ACC112 (cell line): ENCODE results near the gene UAP1.

Source experiments
- H2AFZ ChIP-seq: fragments of 200-600 bp; sonication (generic); one replicate; pipeline ENCODE4 v1.6.0; 2017; ENCODE audit warnings: antibody characterized with exemption, low read length; ENCODE audit not compliant: unreplicated experiment
- H3K27ac ChIP-seq: fragments of 200-600 bp; sonication (generic); 2 replicates; pipeline ENCODE4 v1.5.1; 2014; ENCODE audit warnings: low read depth, mild to moderate bottlenecking, antibody characterized with exemption, low read length, moderate library complexity
- H3K27me3 ChIP-seq: fragments of 200-600 bp; sonication (generic); 2 replicates; pipeline ENCODE4 v1.6.1; 2014; ENCODE audit warnings: mild to moderate bottlenecking, antibody characterized with exemption, low read length, moderate library complexity, mixed read lengths; ENCODE audit not compliant: insufficient read depth
- H3K36me3 ChIP-seq: fragments of 200-600 bp; sonication (generic); 2 replicates; pipeline ENCODE4 v1.6.1; 2016; ENCODE audit warnings: mild to moderate bottlenecking, antibody characterized with exemption, low read length, moderate library complexity, mixed read lengths; ENCODE audit not compliant: insufficient read depth
- H3K4me1 ChIP-seq: fragments of 200-600 bp; sonication (generic); one replicate; pipeline ENCODE4 v1.6.1; 2016; ENCODE audit warnings: low read length, mixed read lengths; ENCODE audit not compliant: insufficient read depth, unreplicated experiment, control insufficient read depth
- H3K4me3 ChIP-seq: fragments of 200-600 bp; sonication (generic); 2 replicates; pipeline ENCODE4 v1.5.1; 2014; ENCODE audit warnings: mild to moderate bottlenecking, low read depth, low read length
- H3K79me2 ChIP-seq: fragments of 200-600 bp; sonication (generic); one replicate; pipeline ENCODE4 v1.6.0; 2016; ENCODE audit warnings: low read length; ENCODE audit not compliant: control insufficient read depth, unreplicated experiment, insufficient read depth

UAP1 gene

DNA sequence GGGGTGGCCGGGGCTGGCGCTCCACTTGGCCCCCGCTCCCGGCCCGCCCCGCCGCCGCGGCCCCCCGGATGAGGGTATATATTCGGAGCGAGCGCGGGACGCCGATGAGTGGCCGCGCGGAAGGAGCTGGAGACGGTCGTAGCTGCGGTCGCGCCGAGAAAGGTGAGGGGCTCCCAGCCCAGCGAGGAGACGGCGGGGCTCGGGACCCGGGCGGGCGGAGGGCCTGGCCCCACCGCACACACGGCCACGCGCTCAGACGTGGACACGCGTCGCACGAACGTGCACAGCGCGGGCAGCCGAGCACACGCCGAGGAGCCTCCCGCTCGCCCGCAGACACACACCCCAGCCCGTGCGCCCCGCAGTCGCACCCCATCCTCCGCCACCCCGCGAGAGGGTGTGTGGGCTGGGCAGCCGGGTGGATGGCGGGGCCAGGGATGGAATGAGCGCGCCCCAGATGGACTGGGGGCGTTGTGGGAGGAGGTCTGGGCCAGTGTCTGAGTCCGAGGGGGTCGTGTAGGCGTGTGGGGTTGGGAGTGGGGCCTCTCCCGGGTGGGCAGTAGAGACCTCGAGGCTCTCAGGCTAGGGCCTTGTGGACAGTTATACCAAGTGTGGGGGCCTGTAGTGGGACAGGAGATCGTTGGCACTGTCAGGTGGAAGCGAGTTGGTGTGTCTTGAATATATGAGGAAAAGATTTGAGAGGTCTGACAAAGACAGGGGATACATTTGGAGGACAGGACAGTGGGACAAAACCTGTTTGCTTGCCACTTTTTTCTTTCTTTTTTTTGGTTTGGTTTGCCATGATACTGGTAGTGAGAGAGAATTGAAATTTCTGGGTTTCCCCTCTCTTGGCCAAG, at the start of gene UAP1:
Gene UAP1, plus strand, starts transcription at position 107 of the 854 bp plus-strand sequence. CDS start 4,347 bp downstream, outside the sequence.
- peaks cover 53% of the 10 kb centered on the region for H3K79me2 ChIP-seq
- H3K36me3 ChIP-seq: peaks cover 11% of the 10 kb centered on the region
- H3K27me3 ChIP-seq: no peaks in the 10 kb centered on the region
- peak within 1 kb of the TSS; percentile 88 for H3K4me3 ChIP-seq
- peaks cover 41% of the 10 kb centered on the region for H3K4me1 ChIP-seq
- peak within 1 kb of the TSS; percentile 91 for H3K27ac ChIP-seq
- H2AFZ ChIP-seq: peak within 1 kb of the TSS; percentile 98

GRCh38 chr1:162527314-162527713, 34.2 kb upstream of the UAP1 start:
- Histone ChIP-seq H3K27me3 (no peaks in the 10 kb centered on the region), H3K36me3 (peaks cover 20% of the 10 kb centered on the region)

GRCh38 chr1:162530307-162530987, 31.1 kb upstream of the UAP1 start:
- no peaks in the 10 kb centered on the region for H3K4me1 ChIP-seq
- H3K27me3 ChIP-seq: no peaks in the 10 kb centered on the region
- no peak overlapping the region for H3K4me3 ChIP-seq
- no peaks in the 10 kb centered on the region for H3K79me2 ChIP-seq
- peaks cover 3% of the 10 kb centered on the region; the same call in 1 of the 2 replicates for H3K36me3 ChIP-seq
- no peak overlapping the region for H3K27ac ChIP-seq
- H2AFZ ChIP-seq: no peak overlapping the region

More at GRCh38 chr1:162527314-162527713, 34.2 kb upstream of the UAP1 start:
- no peak overlapping the region for H3K27ac ChIP-seq
- H3K4me3 ChIP-seq: no peak overlapping the region
- no peak overlapping the region for H2AFZ ChIP-seq
- H3K79me2 ChIP-seq: no peaks in the 10 kb centered on the region
- H3K4me1 ChIP-seq: no peaks in the 10 kb centered on the region

DNA sequence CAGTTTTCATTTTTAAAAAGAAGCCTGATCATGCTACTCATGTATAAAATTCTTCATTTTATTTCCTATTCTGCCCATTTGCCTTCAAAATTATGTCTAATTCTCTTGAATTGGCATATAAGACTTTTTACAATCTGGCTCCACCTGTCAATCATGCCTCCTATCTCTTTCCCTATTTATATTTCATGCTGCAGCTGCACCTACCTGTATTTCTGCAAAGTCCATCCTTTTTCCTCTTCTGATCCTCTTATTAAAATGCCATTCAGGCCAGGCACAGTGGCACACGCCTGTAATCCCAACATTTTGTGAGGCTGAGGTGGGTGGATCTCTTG, 30.6 kb upstream of the UAP1 start:
- Histone ChIP-seq H3K79me2 (no peaks in the 10 kb centered on the region), H3K27me3 (no peaks in the 10 kb centered on the region), H3K4me3 (no peak overlapping the region), H3K36me3 (peaks cover 3% of the 10 kb centered on the region; the same call in 1 of the 2 replicates), H2AFZ (no peak overlapping the region), H3K4me1 (no peaks in the 10 kb centered on the region), H3K27ac (no peak overlapping the region)

DNA sequence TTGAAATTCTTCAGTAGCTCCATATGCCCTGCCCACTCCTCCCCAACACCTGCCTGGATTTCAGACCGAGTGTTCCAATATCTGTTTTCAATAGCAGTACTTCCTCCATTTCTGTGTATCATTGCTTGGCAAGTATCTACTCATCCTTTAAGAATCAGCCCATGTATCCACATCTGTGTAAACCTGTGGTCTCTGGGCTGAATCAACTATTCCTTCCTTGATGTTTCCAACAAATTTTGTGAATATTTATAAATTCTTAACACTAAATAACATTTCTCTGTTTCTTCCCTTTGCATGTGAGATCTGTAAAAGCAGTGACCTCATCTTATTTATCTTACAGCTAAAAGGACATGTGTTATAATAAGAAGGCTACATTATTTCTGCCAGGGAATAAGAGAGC, 26.0 kb upstream of the UAP1 start:
- H3K27me3 ChIP-seq: no peaks in the 10 kb centered on the region
- peaks cover 26% of the 10 kb centered on the region for H3K4me1 ChIP-seq
- no peaks in the 10 kb centered on the region for H3K36me3 ChIP-seq
- no peak overlapping the region for H3K27ac ChIP-seq
- no peak overlapping the region for H3K4me3 ChIP-seq
- no peak overlapping the region for H2AFZ ChIP-seq
- H3K79me2 ChIP-seq: no peaks in the 10 kb centered on the region

DNA sequence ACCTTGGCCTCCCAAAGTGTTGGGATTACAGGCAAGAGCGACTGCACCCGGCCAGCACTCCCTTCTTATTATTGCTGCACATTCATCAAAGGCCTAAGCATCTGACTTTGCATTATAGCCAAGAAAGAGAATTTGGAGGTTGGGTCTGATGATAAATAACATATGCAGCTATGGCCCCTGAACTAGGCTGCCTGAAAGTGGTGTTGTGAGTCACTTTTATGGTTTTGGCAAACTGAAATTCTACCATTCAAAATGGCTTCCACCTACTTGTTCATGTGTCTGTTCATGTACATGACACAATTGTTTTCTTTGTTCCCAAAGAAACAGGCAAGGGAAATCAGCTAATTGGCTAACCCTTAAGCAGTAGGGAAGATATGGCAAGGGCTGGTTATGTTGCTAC, 25.0 kb upstream of the UAP1 start:
- H3K27me3 ChIP-seq: no peaks in the 10 kb centered on the region
- peaks cover 31% of the 10 kb centered on the region for H3K4me1 ChIP-seq
- peak overlapping the region; percentile 58 for H3K27ac ChIP-seq
- no peaks in the 10 kb centered on the region for H3K79me2 ChIP-seq
- no peak overlapping the region for H3K4me3 ChIP-seq
- H2AFZ ChIP-seq: no peak overlapping the region
- no peaks in the 10 kb centered on the region for H3K36me3 ChIP-seq

DNA sequence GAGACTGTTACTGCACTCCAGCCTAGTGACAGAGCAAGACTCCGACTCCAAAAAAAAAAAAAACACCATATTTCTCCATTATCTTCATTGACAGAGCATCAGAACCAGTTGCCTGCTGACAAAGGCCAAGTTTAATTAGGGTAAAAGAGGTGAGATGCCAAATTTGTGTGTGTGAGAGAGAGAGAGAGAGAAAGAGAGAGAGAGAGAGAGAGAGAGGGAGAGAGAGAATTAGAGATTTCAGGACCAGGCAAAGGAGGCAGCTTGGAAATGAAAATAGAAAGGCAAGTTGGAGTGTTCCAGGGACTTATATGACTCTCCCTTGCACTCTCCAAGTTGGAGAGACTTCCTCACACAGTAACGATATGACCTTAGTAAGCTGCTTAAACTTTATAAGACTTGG, 24.3 kb upstream of the UAP1 start:
- no peak overlapping the region for H2AFZ ChIP-seq
- peak overlapping the region; percentile 86 for H3K27ac ChIP-seq

DNA sequence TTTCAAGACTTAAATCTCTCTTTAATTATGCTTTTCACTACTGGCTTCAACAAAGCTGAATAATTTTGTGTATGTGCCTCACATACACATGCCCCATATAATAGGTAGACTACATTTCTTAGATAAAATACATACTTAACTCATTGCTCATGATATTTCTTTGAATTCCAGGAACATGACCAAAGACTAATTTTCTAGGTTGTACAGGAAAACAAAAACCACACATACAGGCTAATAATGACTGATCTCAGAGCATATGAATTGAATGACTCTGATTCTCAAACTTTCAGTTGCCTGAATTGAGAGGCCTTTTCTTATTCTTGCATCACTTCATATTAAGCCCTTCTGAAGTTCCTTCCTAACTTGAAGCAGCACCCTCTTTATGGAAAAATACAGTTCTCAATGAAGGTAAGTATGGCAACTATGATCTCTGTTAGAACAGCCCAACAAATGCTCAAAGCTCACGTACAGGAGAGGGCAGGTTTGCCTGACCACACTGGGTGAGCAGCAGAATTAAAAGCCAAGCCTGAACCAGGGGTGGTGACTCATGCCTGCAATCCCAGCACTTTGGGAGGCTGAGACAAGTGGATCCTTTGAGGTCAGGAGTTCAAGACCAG, 22.6 kb upstream of the UAP1 start:
- H3K4me1 ChIP-seq: peaks cover 33% of the 10 kb centered on the region
- H3K27ac ChIP-seq: peak overlapping the region; percentile 86
- no peak overlapping the region for H3K4me3 ChIP-seq
- no peaks in the 10 kb centered on the region for H3K79me2 ChIP-seq
- no peaks in the 10 kb centered on the region for H3K27me3 ChIP-seq
- H3K36me3 ChIP-seq: no peaks in the 10 kb centered on the region
- H2AFZ ChIP-seq: no peak overlapping the region

More for the DNA sequence above, 24.3 kb upstream of the UAP1 start:
- H3K4me1 ChIP-seq: peaks cover 33% of the 10 kb centered on the region
- no peaks in the 10 kb centered on the region for H3K36me3 ChIP-seq
- H3K27me3 ChIP-seq: no peaks in the 10 kb centered on the region
- no peak overlapping the region for H3K4me3 ChIP-seq
- H3K79me2 ChIP-seq: no peaks in the 10 kb centered on the region

DNA sequence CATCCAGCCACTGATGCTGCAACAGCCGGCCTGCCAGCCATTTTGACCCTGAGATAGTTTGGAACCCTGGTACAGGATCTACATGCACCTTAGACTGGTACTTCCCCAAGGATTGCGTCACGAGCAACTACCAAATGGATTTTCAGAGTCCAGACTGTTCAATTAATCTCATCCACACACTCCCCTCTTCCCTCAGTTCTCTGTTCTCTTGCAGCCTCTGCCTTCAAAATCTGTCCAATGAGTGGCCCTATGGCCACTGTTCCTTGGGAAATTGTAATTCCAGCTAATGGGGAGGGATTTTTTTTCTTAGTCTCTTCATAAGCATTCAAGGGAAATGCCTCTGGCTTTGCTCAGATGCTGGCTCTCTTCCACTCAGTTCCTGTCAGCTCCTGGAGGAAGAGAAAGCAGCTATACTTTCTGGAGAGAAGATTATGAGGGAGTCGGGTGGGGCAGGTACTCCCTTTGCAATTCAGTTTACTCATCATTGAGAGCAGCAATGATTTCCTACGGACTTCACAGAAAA, 19.8 kb upstream of the UAP1 start:
- Histone ChIP-seq H3K4me3 (no peak overlapping the region), H3K79me2 (no peaks in the 10 kb centered on the region), H3K27ac (peak overlapping the region; percentile 88), H3K36me3 (no peaks in the 10 kb centered on the region), H2AFZ (peak overlapping the region; percentile 7), H3K27me3 (no peaks in the 10 kb centered on the region), H3K4me1 (peaks cover 28% of the 10 kb centered on the region)

- Histone ChIP-seq H3K79me2 (no peaks in the 10 kb centered on the region), H3K4me1 (peaks cover 23% of the 10 kb centered on the region), H3K27me3 (no peaks in the 10 kb centered on the region), H3K4me3 (no peak overlapping the region), H2AFZ (no peak overlapping the region), H3K27ac (peak overlapping the region; percentile 88), H3K36me3 (no peaks in the 10 kb centered on the region)
Measured at GRCh38 chr1:162543228-162543627, 18.3 kb upstream of the UAP1 start.
